SK-N-SH (cell line): ENCODE results near the gene NAXE.

Experiments
- CTCF ChIP-seq: fragments of 200-600 bp; sonication (generic); IDR thresholded peaks from 2 replicates; pipeline ENCODE4 v1.6.1; 2017; ENCODE audit warnings: antibody characterized with exemption, mild to moderate bottlenecking, moderate library complexity
- ELF1 ChIP-seq: IDR thresholded peaks from 2 replicates; pipeline ENCODE4 v1.4.0; 2012
- EP300 ChIP-seq, 2 experiments: IDR thresholded peaks; 2 replicates each; pipeline versions ENCODE4 v1.4.0 to v1.6.1; 2012; ENCODE audit warnings: borderline replicate concordance in 1 of 2, low read depth in 1 of 2, low read length in 1 of 2
- EZH2phosphoT487 ChIP-seq: fragments of 200-600 bp; sonication (generic); IDR thresholded peaks from 2 replicates; pipeline ENCODE4 v1.6.1; 2017; ENCODE audit warnings: low read depth, mixed run types, mild to moderate bottlenecking, antibody characterized with exemption, moderate library complexity, borderline replicate concordance
- GABPA ChIP-seq: IDR thresholded peaks from 2 replicates; pipeline ENCODE4 v1.4.0; 2012; ENCODE audit warnings: low read depth, mild to moderate bottlenecking
- MAX ChIP-seq: IDR thresholded peaks from 2 replicates; pipeline ENCODE4 v1.4.0; 2012; ENCODE audit warnings: low read depth
- RAD21 ChIP-seq: IDR thresholded peaks from 2 replicates; pipeline ENCODE4 v1.6.1; 2012; ENCODE audit warnings: mild to moderate bottlenecking, low read length
- RCOR1 ChIP-seq: fragments of 150-350 bp; IDR thresholded peaks from 2 replicates; pipeline ENCODE4 v1.6.1; 2017; ENCODE audit warnings: antibody characterized with exemption, low read length
- RXRA ChIP-seq: IDR thresholded peaks from 2 replicates; pipeline ENCODE4 v1.4.0; 2012; ENCODE audit warnings: low read depth, mild to moderate bottlenecking, borderline replicate concordance
- SIN3A ChIP-seq: IDR thresholded peaks from 2 replicates; pipeline ENCODE4 v1.6.1; 2012; ENCODE audit warnings: low read depth, mild to moderate bottlenecking, low read length, moderate library complexity, borderline replicate concordance
- TEAD4 ChIP-seq: IDR thresholded peaks from 2 replicates; pipeline ENCODE4 v1.4.0; 2012; ENCODE audit warnings: mild to moderate bottlenecking, borderline replicate concordance; ENCODE audit not compliant: insufficient read depth
- USF2 ChIP-seq: fragments of 150-350 bp; IDR thresholded peaks from 2 replicates; pipeline ENCODE4 v1.6.1; 2017; ENCODE audit warnings: antibody characterized with exemption, low read length, low read depth, borderline replicate concordance

GRCh38 chr1:156629823-156630449 lies 38.4 kb downstream of the NAXE start:
- TF ChIP-seq RAD21 = no peak
- TF ChIP-seq RCOR1 = no peak
- no peak for TF ChIP-seq EZH2phosphoT487
- no peak for TF ChIP-seq MAX
- TF ChIP-seq SIN3A = no peak
- no peak for TF ChIP-seq CTCF
- no peak for TF ChIP-seq ELF1
- no peak for TF ChIP-seq GABPA
- no peak for TF ChIP-seq USF2
- TF ChIP-seq EP300 (IDR thresholded peaks at IDR 0.05; ENCODE audit: borderline replicate concordance in 1 of 2, low read depth in 1 of 2, low read length in 1 of 2) = no peak
- no peak for TF ChIP-seq TEAD4
- TF ChIP-seq RXRA = no peak
